Upper lobe of left lung (tissue), 6 donors: ENCODE data around the gene PRAMEF12. TPM values are rescaled to one million over a fixed set of nuclear protein-coding genes. Genes with fewer than 3 reads are reported as not detected.

Experiments used
- total RNA-seq, 6 donors: library from RNA; depleted of rRNA in 4 of 6; stranded (reverse); fragments of >200 nt in 4 of 6; gene quantifications; one replicate each; pipeline versions ENCODE4 v1.1.0 to v1.2.1, GENCODE V29; 2016 to 2021
- donor health status: DM: no; HTN: no; CAD: no; lungs with moderate emphysema.
- donor health status: DM: no; HTN: yes; CAD: no; lungs with severe emphysema.

PRAMEF12 gene
- total RNA-seq, 6 donors from 2014 or later: not detected

Other genes starting within 250 kb of the PRAMEF12 start
- 100 to 1,000 TPM in 4 of 6 donors, 10 to 100 TPM in 2; 84.9 to 154 (median 119) TPM for gene DHRS3, start 155.5 kb upstream of the PRAMEF12 start, total RNA-seq
- not detected for gene AADACL4, start 129.7 kb upstream of the PRAMEF12 start, total RNA-seq
- gene AADACL3, start 57.6 kb upstream of the PRAMEF12 start, total RNA-seq: not detected
- gene CFAP107, start 27.5 kb upstream of the PRAMEF12 start, total RNA-seq: 1 to 10 TPM in 4 of 6 donors, under 1 TPM in 1, not detected in 1; 0.76 to 6.2 (median 3.4) TPM
- not detected for gene PRAMEF1, start 17.7 kb downstream of the PRAMEF12 start, total RNA-seq
- not detected for gene PRAMEF11, start 57.7 kb downstream of the PRAMEF12 start, total RNA-seq
- gene HNRNPCL1, start 75.0 kb downstream of the PRAMEF12 start, total RNA-seq: not detected
- gene PRAMEF2, start 83.3 kb downstream of the PRAMEF12 start, total RNA-seq: not detected
- gene PRAMEF4, start 112.5 kb downstream of the PRAMEF12 start, total RNA-seq: not detected
- not detected for gene PRAMEF10, start 124.5 kb downstream of the PRAMEF12 start, total RNA-seq
- not detected for gene PRAMEF7, start 142.9 kb downstream of the PRAMEF12 start, total RNA-seq
- not detected for gene PRAMEF6, start 173.8 kb downstream of the PRAMEF12 start, total RNA-seq